ENCODE measurements around the gene SEL1L2. TPM values are rescaled to one million over a fixed set of nuclear protein-coding genes. Genes with fewer than 3 reads are reported as not detected.
A peak's percentile ranks its signal among the peaks of the same experiment; 100 is the strongest.

The SEL1L2 gene
- polyA plus RNA-seq, 1 experiment = not detected

DNA sequence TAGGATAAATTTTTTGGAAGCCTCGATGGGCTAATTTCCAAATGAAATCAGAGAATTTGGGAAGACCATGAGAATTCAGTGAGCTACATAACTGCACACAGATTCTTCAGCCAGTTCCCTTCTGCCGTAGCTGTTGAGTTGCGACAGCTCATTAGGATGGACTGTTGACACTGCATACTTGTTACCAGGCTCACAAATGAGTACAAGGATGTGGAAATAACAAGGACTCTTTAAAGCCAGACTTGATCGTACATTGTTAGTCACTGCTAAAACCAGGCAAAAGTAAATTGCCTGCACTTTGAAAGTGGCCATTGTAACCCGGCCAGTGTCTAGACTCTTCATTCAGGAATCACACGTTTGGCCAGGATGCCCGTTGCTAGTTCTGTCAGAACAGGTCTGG is 168.5 kb downstream of the SEL1L2 start:
- H3K27me3 ChIP-seq (ENCODE audit: control insufficient read depth, insufficient read depth, low read length) = no peaks in the 10 kb centered on the region
- ChIA-PET CTCF (interaction anchor here (1.3 to 5.9 kb wide), 4 partner anchors 14 to 232 kb away, joined by 4 to 59 read pairs (median 24); no protein-coding TSS in a partner anchor), POLR2A (no interaction called here)
- H3K27ac ChIP-seq (ENCODE audit: low read depth, low read length) = no peak overlapping the region
- H3K9me3 ChIP-seq (ENCODE audit: control insufficient read depth, insufficient read depth, low read length) = no peaks in the 10 kb centered on the region
- H3K4me3 ChIP-seq (ENCODE audit: low read depth, low read length) = no peak overlapping the region
- TF ChIP-seq, protein P1, sequence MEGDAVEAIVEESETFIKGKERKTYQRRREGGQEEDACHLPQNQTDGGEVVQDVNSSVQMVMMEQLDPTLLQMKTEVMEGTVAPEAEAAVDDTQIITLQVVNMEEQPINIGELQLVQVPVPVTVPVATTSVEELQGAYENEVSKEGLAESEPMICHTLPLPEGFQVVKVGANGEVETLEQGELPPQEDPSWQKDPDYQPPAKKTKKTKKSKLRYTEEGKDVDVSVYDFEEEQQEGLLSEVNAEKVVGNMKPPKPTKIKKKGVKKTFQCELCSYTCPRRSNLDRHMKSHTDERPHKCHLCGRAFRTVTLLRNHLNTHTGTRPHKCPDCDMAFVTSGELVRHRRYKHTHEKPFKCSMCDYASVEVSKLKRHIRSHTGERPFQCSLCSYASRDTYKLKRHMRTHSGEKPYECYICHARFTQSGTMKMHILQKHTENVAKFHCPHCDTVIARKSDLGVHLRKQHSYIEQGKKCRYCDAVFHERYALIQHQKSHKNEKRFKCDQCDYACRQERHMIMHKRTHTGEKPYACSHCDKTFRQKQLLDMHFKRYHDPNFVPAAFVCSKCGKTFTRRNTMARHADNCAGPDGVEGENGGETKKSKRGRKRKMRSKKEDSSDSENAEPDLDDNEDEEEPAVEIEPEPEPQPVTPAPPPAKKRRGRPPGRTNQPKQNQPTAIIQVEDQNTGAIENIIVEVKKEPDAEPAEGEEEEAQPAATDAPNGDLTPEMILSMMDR (IDR thresholded peaks at IDR 0.05; ENCODE audit: low read depth, low read length) = no peak
- no peak for DNase-seq (ENCODE audit: low read depth, low spot score)

GRCh38 chr20:13819885-13820645 is 170.3 kb downstream of the SEL1L2 start:
- TF ChIP-seq, protein P1 (IDR thresholded peaks at IDR 0.05; ENCODE audit: low read depth, low read length) = peak; percentile 70
- Histone ChIP-seq H3K4me3 (ENCODE audit: low read depth, low read length) (no peak overlapping the region), H3K9me3 (ENCODE audit: control insufficient read depth, insufficient read depth, low read length) (no peaks in the 10 kb centered on the region), H3K27me3 (ENCODE audit: control insufficient read depth, insufficient read depth, low read length) (no peaks in the 10 kb centered on the region), H3K27ac (ENCODE audit: low read depth, low read length) (no peak overlapping the region)
- CTCF ChIA-PET = interaction anchor here (0.5 to 5.9 kb wide), 30 partner anchors 8 to 856 kb away, joined by 3 to 59 read pairs (median 4); partner anchors contain the start of gene MACROD2
- POLR2A ChIA-PET = no interaction called here
- no peak for DNase-seq (ENCODE audit: low read depth, low spot score)

DNA sequence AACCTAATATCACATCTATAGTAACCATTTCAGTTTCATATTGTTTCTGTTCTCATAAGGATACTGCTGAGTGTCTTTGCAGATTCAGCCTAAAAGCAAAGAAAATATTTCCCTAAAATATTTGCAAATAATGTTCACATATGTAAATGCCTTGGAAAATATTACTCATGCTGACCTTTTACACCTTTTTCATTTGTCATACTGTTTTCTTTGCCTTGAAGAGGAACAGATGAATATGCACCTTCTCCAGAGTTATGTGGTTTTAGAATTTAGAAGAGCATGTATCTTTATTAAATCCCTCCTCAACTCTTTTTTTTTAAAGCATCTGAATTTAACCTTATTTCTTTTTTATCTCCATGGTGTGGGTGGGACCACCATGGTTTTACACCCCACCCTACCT is 173.1 kb downstream of the SEL1L2 start:
- ChIA-PET CTCF (interaction anchor here (1.4 to 5.9 kb wide), 3 partner anchors 9 to 698 kb away, joined by 3 to 59 read pairs (median 43); no protein-coding TSS in a partner anchor), POLR2A (no interaction called here)
- TF ChIP-seq, protein P1 (IDR thresholded peaks at IDR 0.05; ENCODE audit: low read depth, low read length) = no peak
- Histone ChIP-seq H3K27ac (ENCODE audit: low read depth, low read length) (no peak overlapping the region), H3K9me3 (ENCODE audit: control insufficient read depth, insufficient read depth, low read length) (no peaks in the 10 kb centered on the region), H3K27me3 (ENCODE audit: control insufficient read depth, insufficient read depth, low read length) (no peaks in the 10 kb centered on the region), H3K4me3 (ENCODE audit: low read depth, low read length) (no peak overlapping the region)
- DNase-seq (ENCODE audit: low read depth, low spot score) = no peak

DNA sequence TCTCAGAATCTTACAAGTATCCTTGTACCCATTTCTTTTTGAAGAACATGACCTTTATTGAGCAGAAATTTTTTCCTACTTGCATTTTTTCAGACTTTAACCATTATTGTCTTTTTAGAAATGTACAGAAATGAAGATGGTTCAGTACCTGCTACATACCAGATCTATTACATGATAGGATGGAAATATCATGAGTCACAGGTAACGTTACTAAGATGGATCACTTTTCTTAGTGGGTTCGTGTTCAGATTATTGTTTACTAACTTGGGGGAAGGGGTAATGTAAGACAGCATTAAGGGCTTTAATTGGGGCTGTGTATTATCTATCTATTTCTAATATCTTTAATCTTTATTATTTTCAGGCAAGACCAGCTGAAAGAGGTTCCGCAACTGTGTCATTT is 173.7 kb downstream of the SEL1L2 start:
- H3K4me3 ChIP-seq (ENCODE audit: low read depth, low read length) = no peak overlapping the region
- POLR2A ChIA-PET = no interaction called here
- H3K9me3 ChIP-seq (ENCODE audit: control insufficient read depth, insufficient read depth, low read length) = no peaks in the 10 kb centered on the region
- DNase-seq (ENCODE audit: low read depth, low spot score) = no peak
- CTCF ChIA-PET = interaction anchor here (1.4 to 5.4 kb wide), 2 partner anchors 9 to 698 kb away, joined by 3 to 43 read pairs; no protein-coding TSS in a partner anchor
- no peak overlapping the region for H3K27ac ChIP-seq (ENCODE audit: low read depth, low read length)
- TF ChIP-seq, protein P1 (IDR thresholded peaks at IDR 0.05; ENCODE audit: low read depth, low read length) = no peak
- no peaks in the 10 kb centered on the region for H3K27me3 ChIP-seq (ENCODE audit: control insufficient read depth, insufficient read depth, low read length)

DNA sequence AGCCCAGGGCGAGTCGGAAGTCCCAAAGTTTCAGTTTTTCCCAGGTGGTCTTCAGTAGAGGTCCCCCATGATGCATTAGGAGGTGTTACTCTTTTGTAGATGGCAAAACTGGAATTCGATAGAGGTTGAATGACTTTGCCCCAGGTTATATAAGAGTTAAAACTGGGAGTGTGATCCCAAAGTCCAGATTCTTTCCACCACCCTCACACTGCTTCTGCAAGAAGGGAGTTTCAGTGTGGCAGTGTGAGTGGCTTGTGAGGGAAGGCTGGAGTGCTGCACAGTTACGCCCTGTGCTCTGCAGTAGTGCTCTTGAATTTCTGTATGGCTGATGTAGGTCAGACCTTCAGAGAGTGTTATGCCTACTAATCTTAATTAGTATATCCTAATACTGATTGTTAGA is 175.7 kb downstream of the SEL1L2 start:
- Histone ChIP-seq H3K9me3 (ENCODE audit: control insufficient read depth, insufficient read depth, low read length) (no peaks in the 10 kb centered on the region), H3K4me3 (ENCODE audit: low read depth, low read length) (no peak overlapping the region), H3K27me3 (ENCODE audit: control insufficient read depth, insufficient read depth, low read length) (no peaks in the 10 kb centered on the region), H3K27ac (ENCODE audit: low read depth, low read length) (no peak overlapping the region)
- CTCF ChIA-PET = no interaction called here
- DNase-seq (ENCODE audit: low read depth, low spot score) = no peak
- TF ChIP-seq, protein P1 (IDR thresholded peaks at IDR 0.05; ENCODE audit: low read depth, low read length) = no peak
- POLR2A ChIA-PET = no interaction called here

All from AG04450 (cell line).